ENCODE results near the gene RBM6.
A peak's percentile ranks its signal among the peaks of the same experiment; 100 is the strongest.
"Not testable (repeated sequence)": the region's sequence is repeated elsewhere in the genome, so short reads cannot be mapped to it uniquely, and the experiment has no call there.

The RBM6 gene

DNA sequence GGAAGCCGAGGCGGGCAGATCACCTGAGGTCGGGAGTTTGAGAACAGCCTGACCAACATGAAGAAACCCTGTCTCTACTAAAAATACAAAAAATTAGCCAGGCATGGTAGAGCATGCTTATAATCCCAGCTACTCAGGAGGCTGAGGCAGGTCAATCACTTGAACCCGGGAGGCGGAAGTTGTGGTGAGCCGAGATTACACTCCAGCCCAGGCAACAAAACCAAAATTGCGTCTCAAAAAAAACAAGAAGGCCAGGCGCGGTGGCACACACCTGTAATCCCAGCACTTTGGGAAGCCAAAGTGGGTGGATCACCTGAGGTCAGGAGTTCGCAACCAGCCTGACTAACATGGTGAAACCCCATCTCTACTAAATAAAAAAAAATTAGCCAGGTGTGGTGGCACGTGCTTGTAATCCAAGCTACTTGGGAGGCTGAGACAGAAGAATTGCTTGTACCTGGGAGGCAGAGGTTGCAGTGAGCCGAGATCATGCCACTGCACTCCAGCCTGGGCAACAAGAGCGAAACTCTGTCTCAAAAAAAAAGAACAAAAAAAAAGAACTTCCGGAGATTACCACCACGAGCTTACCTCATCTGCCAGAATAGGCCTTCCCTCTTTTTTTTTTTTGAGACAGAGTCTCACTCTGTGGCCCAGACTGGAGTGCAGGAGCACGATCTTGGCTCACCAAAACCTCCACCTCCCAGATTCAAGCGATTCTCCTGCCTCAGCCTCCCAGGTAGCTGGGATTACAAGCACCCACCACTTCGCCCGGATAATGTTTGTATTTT lies 22.0 kb upstream of the RBM6 start:
- not testable (repeated sequence) for DNase-seq (ENCODE audit: low spot score)

- peak; percentile 32 for DNase-seq (ENCODE audit: low spot score)
These were observed 15.3 kb upstream of the RBM6 start for GRCh38 chr3:49924683-49925082.

DNA sequence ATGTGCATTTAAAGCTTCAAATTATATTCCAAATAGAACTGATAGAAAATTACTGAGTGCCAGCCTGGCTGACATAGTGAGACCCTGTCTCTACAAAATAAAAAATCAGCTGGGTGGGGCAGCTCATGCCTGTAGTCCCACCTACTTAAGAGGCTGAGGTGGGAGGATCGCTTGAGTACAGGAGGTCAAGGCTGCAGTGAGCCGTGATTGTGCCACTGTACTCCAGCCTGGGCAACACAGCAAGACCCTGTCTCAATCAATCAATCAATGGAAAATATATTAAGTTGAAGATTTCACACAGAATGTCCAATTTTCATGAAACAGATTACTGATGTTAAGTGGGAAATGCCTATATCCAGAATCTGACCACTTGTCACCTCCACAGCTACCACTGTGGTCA lies 14.5 kb upstream of the RBM6 start:
- DNase-seq (ENCODE audit: low spot score): no peak

DNA sequence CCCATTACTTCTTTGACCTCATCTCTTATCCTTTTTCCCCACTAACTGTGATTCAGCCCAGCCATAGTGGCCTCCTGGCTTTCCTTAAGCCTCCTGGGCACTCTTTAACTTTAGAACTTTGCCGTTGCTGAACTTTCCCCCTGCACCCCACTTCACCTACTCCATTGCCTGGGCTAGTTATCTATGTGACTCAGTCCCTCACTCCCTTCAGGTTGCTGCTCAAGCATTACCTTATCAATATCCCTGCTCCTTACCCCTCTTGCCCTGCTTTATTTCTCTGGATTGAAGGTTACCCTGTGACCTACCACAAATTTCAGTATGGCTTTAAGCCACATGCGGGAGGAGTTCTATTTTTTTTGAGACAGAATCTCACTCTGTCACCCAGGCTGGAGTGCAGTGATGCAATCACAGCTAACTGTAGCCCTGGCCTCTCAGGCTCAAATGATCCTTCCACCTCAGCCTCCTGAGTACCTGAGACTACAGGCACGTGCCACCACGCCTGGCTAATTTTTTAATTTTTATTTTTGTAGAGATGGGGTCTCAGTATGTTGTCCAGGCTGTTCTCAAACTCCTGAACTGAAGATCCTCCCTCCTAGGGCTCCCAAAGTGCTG lies 13.7 kb upstream of the RBM6 start:
- no peak for DNase-seq (ENCODE audit: low spot score)

DNA sequence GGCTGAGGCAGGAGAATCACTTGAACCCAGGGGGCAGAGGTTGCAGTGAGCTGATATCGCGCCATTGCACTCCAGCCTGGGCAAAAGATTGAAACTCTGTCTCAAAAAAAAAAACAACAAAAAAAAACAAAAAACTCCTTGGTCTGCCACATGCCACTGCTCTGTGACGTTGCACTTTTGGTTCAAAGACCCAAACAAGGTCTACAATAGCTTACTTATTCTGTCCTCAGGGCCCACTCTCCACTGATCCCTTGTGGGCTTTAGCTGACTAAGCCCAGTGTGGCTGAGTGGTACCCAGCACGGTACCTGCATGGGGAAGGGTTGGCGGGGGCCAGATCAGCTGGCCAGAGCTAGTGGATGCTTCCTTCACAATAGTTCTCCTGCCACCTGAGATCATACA lies 12.2 kb upstream of the RBM6 start:
- DNase-seq (ENCODE audit: low spot score): no peak

- DNase-seq (ENCODE audit: low spot score): no peak
These were observed 11.4 kb upstream of the RBM6 start for GRCh38 chr3:49928481-49929017.

- peak; percentile 93 for DNase-seq (ENCODE audit: low spot score)
These were observed 10.4 kb upstream of the RBM6 start, which contains the start of gene MON1A for GRCh38 chr3:49929291-49930167. MON1A (minus strand) TSS chr3:49929811; CDS start chr3:49913346, 16,465 bp downstream.

GRCh38 chr3:49930168-49930690 lies 9.7 kb upstream of the RBM6 start:
- no peak for DNase-seq (ENCODE audit: low spot score)

- no peak for DNase-seq (ENCODE audit: low spot score)
These were observed 9.0 kb upstream of the RBM6 start for GRCh38 chr3:49930922-49931321.

GRCh38 chr3:49932281-49932680 lies 7.7 kb upstream of the RBM6 start:
- not testable (repeated sequence) for DNase-seq (ENCODE audit: low spot score)

- DNase-seq (ENCODE audit: low spot score): no peak
These were observed 2.9 kb upstream of the RBM6 start for GRCh38 chr3:49937090-49937489.

- no peak for DNase-seq (ENCODE audit: low spot score)
These were observed 808 bp downstream of the RBM6 start for GRCh38 chr3:49940667-49941249.

- DNase-seq (ENCODE audit: low spot score): no peak
These were observed 2.7 kb downstream of the RBM6 start for GRCh38 chr3:49942651-49943050.

DNA sequence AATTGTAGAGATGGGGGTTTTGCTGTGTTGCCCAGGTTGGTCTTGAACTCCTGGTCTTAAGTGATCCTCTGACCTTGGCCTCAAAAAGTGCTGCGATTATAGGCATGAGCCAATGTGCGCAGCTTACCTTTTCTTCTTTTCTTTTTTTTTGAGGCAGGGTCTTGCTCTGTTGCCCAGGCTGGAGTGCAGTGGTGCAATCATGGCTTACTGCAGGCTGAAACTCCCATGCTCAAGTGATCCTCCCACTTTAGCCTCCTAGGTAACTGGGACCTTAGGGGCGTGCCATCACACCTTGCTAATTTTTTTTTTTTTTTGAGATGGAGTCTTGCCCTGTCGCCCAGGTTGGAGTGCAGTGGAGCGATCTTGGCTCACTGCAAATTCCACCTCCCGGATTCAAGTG lies 13.0 kb downstream of the RBM6 start:
- DNase-seq (ENCODE audit: low spot score): no peak

- no peak for DNase-seq (ENCODE audit: low spot score)
These were observed 15.7 kb downstream of the RBM6 start for GRCh38 chr3:49955636-49956035.

- no peak for DNase-seq (ENCODE audit: low spot score)
These were observed 26.4 kb downstream of the RBM6 start for GRCh38 chr3:49966233-49966942.

- no peak for DNase-seq (ENCODE audit: low spot score)
These were observed 27.3 kb downstream of the RBM6 start for GRCh38 chr3:49967291-49967690.

DNA sequence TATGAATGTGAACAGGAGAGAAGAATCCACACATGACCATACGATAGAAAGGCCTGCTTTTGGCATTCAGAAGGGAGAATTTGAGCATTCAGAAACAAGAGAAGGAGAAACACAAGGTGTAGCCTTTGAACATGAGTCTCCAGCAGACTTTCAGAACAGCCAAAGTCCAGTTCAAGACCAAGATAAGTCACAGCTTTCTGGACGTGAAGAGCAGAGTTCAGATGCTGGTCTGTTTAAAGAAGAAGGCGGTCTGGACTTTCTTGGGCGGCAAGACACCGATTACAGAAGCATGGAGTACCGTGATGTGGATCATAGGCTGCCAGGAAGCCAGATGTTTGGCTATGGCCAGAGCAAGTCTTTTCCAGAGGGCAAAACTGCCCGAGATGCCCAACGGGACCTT lies 28.4 kb downstream of the RBM6 start:
- DNase-seq (ENCODE audit: low spot score): no peak

DNA sequence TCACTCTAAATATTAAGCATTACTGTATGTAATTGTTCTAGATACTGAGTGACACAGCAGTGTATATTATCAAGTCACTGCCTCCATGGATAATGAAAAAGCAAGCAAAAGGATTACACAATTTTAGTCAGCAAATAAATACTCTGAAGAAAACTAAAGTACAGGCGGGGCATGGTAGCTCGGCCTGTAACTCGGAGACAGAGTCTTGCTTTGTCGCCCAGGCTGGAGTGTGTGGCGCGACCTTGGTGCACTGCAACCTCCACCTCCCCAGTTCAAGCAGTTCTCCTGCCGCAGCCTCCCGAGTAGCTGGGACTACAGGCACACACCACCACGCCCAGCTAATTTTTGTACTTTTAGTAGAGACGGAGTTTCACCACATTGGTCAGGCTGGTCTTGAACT lies 32.7 kb downstream of the RBM6 start:
- DNase-seq (ENCODE audit: low spot score): no peak

DNA sequence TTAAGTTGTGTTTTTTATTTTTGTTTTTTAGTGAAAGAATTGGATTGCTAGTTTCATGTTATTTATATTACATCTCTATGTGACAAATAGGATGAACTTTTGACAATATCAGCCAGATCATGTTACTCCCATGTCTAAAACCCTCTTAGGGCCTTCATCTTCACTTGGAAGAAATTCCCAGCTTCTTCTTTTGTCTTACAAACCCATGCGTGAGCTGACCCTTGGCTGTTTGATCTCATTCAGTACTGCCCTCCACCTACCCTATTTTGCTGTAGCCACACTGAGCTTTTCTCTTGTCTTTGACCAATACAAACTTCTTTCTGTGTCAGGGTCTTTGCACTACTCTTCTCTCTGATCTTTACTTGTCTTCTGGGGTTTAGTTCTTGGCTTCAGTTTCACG lies 37.0 kb downstream of the RBM6 start:
- DNase-seq (ENCODE audit: low spot score): no peak

DNA sequence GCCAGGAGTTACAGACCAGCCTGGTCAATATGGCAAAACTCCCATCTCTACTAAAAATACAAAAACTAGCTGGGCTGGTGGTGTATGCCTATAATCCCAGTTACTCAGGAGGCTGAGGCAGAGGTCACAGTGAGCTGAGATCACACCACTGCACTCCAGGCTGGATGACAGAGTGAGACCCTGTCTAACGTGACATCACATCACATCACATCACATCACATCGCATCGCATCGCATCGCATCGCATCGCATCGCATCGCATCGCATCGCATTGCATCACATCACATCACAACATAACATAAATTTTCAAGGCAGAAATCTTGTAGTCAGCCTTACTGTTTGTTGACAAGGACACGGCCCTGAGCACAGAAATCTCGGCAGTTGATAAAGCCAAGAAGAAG lies 44.4 kb downstream of the RBM6 start:
- no peak for DNase-seq (ENCODE audit: low spot score)
